Panc1 (cell line): ENCODE measurements around the gene REV1. TPM values are rescaled to one million over a fixed set of nuclear protein-coding genes. Genes with fewer than 3 reads are reported as not detected.
"Not testable (repeated sequence)": the region's sequence is repeated elsewhere in the genome, so short reads cannot be mapped to it uniquely, and the experiment has no call there.

Experiments
- ATAC-seq: fragments of 200-7000 bp; cut with Tn5 transposase; 2 replicates; pipeline ENCODE4 v1.9.1; 2020; ENCODE audit warnings: mild to moderate bottlenecking, moderate library complexity
- BruUV-seq: library from RNA; stranded (reverse); fragments of 400-500 nt; replicated peaks from 2 replicates; lab custom pipeline; 2021; lab: Mats Ljungman, UMichigan
- CTCF ChIA-PET: fragments of 300-600 bp; sonication (Branson Sonifier 250); formaldehyde crosslinking; loops from one replicate; lab custom pipeline; 2022; ENCODE audit warnings: antibody characterized with exemption; lab: Charles Lee
- POLR2A ChIA-PET: fragments of 300-600 bp; sonication (Branson Sonifier 250); formaldehyde crosslinking; loops from one replicate; lab custom pipeline; 2022; ENCODE audit warnings: antibody characterized with exemption; lab: Charles Lee
- DNase-seq: peaks from one replicate; pipeline ENCODE4 v3.0.0-alpha.2; 2010; ENCODE audit warnings: low read depth, low spot score
- H3K27ac ChIP-seq: 2 replicates; pipeline ENCODE4 v1.5.1; 2011; ENCODE audit warnings: mild to moderate bottlenecking, low read length, inconsistent platforms
- H3K27me3 ChIP-seq: fragments of 200-500 bp; sonication (Bioruptor generic); 2 replicates; pipeline ENCODE4 v1.6.0; 2014; ENCODE audit warnings: low read length, inconsistent platforms; ENCODE audit not compliant: control insufficient read depth, insufficient read depth
- H3K36me3 ChIP-seq: fragments of 200-500 bp; sonication (Bioruptor generic); 2 replicates; pipeline ENCODE4 v1.5.1; 2014; ENCODE audit warnings: inconsistent platforms, mild to moderate bottlenecking, low read length, moderate library complexity; ENCODE audit not compliant: control insufficient read depth, insufficient read depth
- H3K4me1 ChIP-seq: 2 replicates; pipeline ENCODE4 v1.5.1; 2011; ENCODE audit warnings: inconsistent platforms, mild to moderate bottlenecking, low read length, moderate library complexity; ENCODE audit not compliant: control insufficient read depth, insufficient read depth
- H3K4me3 ChIP-seq, 2 experiments: 2 replicates each; pipeline ENCODE4 v1.5.1; 2011 to 2012; ENCODE audit warnings: low read depth in 2 of 2, low read length in 2 of 2, mild to moderate bottlenecking in 2 of 2, inconsistent platforms in 1 of 2, moderate library complexity in 1 of 2
- H3K9me3 ChIP-seq: fragments of 200-500 bp; sonication (Bioruptor generic); 2 replicates; pipeline ENCODE4 v1.5.1; 2014; ENCODE audit warnings: low read depth, mild to moderate bottlenecking, inconsistent platforms, low read length, moderate library complexity; ENCODE audit not compliant: control insufficient read depth, insufficient read depth
- CTCF ChIP-seq: fragments of 450-650 bp; IDR thresholded peaks from 2 replicates; pipeline ENCODE4 v1.5.1; 2017; ENCODE audit warnings: mild to moderate bottlenecking
- POLR2AphosphoS5 ChIP-seq: IDR thresholded peaks from 2 replicates; pipeline ENCODE4 v1.6.1; 2012; ENCODE audit warnings: mild to moderate bottlenecking, low read depth, low read length, moderate library complexity
- REST ChIP-seq, 2 experiments: IDR thresholded peaks; 2 replicates each; pipeline ENCODE4 v1.6.1; 2011 to 2012; ENCODE audit warnings: low read depth in 2 of 2, control low read depth in 1 of 2, low read length in 1 of 2, mild to moderate bottlenecking in 1 of 2, moderate library complexity in 1 of 2; ENCODE audit not compliant: insufficient read depth in 1 of 2
- SIN3A ChIP-seq: IDR thresholded peaks from 2 replicates; pipeline ENCODE4 v1.6.1; 2012; ENCODE audit warnings: low read depth, mild to moderate bottlenecking, low read length, moderate library complexity, borderline replicate concordance; ENCODE audit not compliant: insufficient read depth
- TCF7L2 ChIP-seq: IDR thresholded peaks from 2 replicates; pipeline ENCODE4 v1.6.1; 2011; ENCODE audit warnings: mild to moderate bottlenecking, low read depth, low read length, inconsistent platforms
- in situ Hi-C: cut with HindIII; loops from 2 replicates; pipeline ENCODE4 v1.10.0; 2016; ENCODE audit warnings: low sequenced_read_pairs, low pct_unique_long_range_greater_than_20kb
- intact Hi-C: fragments of 100-400 bp; cut with micrococcal nuclease; formaldehyde crosslinking; loops from one replicate; pipeline ENCODE4 v1.10.0; 2022; ENCODE audit not compliant: unreplicated experiment
- total RNA-seq: library from RNA; stranded (reverse); gene quantifications from one replicate; pipeline ENCODE4 v1.2.1, GENCODE V29; 2021; ENCODE audit not compliant: unreplicated experiment

The REV1 gene
- total RNA-seq, 1 experiment from 2014 or later = 35.0 TPM

GRCh38 chr2:99476629-99477028, 13.2 kb downstream of the REV1 start:
- Histone ChIP-seq H3K36me3 (no peaks in the 10 kb centered on the region), H3K9me3 (no peaks in the 10 kb centered on the region), H3K27ac (no peak overlapping the region), H3K4me3 (no peak overlapping the region), H3K27me3 (no peaks in the 10 kb centered on the region), H3K4me1 (peaks cover 20% of the 10 kb centered on the region)
- DNase-seq = no peak
- no peak for TF ChIP-seq POLR2AphosphoS5
- no peak for TF ChIP-seq CTCF
- TF ChIP-seq SIN3A = no peak
- TF ChIP-seq REST (IDR thresholded peaks at IDR 0.05; ENCODE audit: insufficient read depth in 1 of 2, low read depth in 2 of 2, low read length in 1 of 2) = no peak
- TF ChIP-seq TCF7L2 = no peak
- CTCF ChIA-PET = interaction anchor here (0.5 kb wide), 1 partner anchor 47 kb away, joined by 13 read pairs; no protein-coding TSS in a partner anchor
- intact Hi-C loops = no loop called here
- POLR2A ChIA-PET = no interaction called here
- no TSS peak for BruUV-seq
- in situ Hi-C loops = no loop called here
- ATAC-seq = no peak

- CTCF ChIA-PET, H3K9me3 ChIP-seq, H3K36me3 ChIP-seq, DNase-seq, ATAC-seq, POLR2A ChIA-PET, in situ Hi-C loops, H3K27me3 ChIP-seq, H3K27ac ChIP-seq, BruUV-seq, intact Hi-C loops, H3K4me3 ChIP-seq: not testable (repeated sequence)
- H3K4me1 ChIP-seq = peaks cover 17% of the 10 kb centered on the region
Measured at GRCh38 chr2:99475095-99475494, 14.7 kb downstream of the REV1 start.

GRCh38 chr2:99473518-99474083, 16.2 kb downstream of the REV1 start:
- intact Hi-C loops (no loop called here), in situ Hi-C loops (no loop called here)
- POLR2A ChIA-PET = no interaction called here
- Histone ChIP-seq H3K27ac (no peak overlapping the region), H3K36me3 (no peaks in the 10 kb centered on the region), H3K4me1 (peaks cover 17% of the 10 kb centered on the region), H3K9me3 (no peaks in the 10 kb centered on the region), H3K4me3 (no peak overlapping the region), H3K27me3 (no peaks in the 10 kb centered on the region)
- TF ChIP-seq POLR2AphosphoS5 = no peak
- DNase-seq (no peak), ATAC-seq (no peak)
- BruUV-seq = no TSS peak
- CTCF ChIA-PET = no interaction called here
